ENCODE measurements around the gene AGPS.
"Not testable (repeated sequence)": the region's sequence is repeated elsewhere in the genome, so short reads cannot be mapped to it uniquely, and the experiment has no call there.

The AGPS gene

DNA sequence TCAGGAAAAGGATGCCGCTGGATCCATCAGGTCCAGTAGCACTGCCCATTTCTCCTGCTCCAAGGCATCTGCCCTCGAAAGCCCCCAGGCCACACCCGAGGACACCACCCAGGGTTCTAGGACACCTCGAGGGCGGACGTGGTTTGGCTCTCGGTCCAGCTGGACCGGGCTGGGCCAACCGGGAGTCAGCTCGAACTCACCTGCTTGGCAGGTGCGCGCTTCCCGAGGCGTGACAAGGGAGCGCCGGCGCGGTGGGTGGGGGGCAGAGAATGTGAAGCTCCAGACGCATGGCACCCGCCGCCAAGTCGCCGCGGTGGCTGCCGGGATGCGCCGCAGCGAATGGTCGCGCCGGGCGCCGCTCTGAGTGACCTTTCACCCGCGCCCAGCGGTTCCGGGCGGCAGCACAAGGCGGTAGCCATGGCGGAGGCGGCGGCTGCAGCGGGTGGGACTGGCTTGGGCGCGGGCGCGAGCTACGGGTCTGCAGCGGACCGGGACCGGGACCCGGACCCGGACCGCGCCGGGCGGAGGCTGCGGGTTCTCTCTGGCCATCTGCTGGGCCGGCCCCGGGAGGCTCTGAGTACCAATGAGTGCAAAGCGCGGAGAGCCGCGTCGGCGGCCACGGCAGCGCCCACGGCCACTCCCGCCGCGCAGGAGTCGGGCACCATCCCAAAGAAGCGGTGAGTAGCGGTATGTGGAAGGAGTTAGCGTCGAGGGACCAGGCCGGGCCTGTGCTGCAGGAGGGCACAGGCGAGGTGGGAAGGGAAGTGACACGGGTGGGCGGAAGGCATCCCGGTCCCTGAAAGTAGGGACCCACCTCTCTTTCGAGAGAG is at the start of gene AGPS:
Gene AGPS, plus strand, starts transcription at position 401 of the 830 bp plus-strand sequence. Its CDS starts 17 bp downstream, at position 418.
- peak; percentile 82 for DNase-seq (ENCODE audit: low read depth, low spot score)

DNA sequence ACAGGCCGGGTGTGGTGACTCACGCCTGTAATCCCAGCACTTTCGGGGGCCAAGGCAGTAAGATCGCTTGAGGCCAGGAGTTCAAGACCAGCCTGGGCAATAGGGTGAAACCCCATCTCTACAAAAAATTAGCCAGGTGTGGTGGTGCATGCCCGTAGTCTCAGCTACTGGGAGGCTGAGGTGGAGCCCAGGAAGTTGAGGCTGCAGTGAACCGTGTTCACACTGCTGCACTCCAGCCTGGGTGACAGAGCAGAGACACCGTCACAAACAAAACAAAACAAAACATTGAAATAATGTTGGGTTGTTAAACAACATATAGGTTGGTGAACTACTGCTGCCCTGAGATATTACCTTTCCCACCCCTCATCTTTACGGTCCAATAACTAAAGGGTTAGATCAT is 48.8 kb upstream of the AGPS start:
- DNase-seq (ENCODE audit: low read depth, low spot score) = no peak

DNA sequence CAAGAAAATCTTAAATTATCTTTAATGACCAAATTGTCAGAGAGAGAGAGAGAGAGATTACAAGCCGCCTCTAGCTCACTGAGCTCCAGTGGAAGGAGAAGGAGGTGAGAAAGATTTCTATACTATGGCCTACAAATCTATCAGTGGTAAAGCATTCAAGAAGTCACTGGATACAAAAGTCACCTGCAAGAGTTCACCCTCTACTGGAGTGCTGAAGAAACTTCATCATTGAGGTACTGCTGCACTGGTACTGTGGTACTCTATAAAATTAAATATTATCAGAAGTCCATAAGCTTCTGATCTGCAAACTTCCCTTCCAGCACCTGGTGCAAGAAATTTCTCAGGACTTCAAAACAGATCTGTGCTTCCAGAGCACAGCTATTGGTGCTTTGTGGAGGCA is 48.3 kb upstream of the AGPS start:
- no peak for DNase-seq (ENCODE audit: low read depth, low spot score)

DNA sequence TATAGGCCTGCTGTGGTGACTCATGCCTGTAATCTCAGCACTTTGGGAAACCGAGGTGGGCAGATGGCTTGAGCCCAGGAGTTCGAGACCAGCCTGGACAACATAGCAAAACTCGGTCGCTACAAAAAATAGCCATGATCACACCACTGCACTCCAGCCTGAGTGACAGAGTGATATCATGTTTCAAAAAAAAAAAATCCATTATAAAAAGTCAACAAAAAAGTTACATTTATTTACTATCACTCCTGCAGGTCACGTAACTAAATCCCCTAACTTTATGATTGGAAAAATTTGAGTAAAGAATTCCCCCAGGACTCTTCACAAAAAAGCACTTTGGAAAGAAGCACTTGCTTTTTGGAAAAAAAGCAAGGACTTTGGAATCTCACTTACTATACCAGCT is 46.4 kb upstream of the AGPS start:
- DNase-seq (ENCODE audit: low read depth, low spot score) = no peak

DNA sequence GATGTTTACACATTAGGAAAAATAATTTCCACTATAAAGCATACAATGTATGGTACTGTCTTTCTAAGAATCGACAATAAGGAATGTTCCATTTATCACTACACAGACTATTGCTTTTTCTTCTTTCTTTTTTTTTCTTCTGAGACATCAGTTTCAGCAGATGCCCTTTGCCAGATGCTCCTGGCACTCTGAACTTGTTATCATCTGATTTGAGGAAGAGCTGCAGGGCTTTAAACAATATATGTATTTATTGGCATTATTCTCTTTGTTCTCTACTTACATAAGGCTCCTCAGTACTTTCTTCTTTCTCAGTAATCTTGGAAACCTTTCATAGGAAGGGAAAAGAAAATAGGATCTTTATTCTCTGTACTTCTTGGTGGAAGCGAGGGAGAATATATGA is 45.0 kb upstream of the AGPS start:
- DNase-seq (ENCODE audit: low read depth, low spot score) = no peak

DNA sequence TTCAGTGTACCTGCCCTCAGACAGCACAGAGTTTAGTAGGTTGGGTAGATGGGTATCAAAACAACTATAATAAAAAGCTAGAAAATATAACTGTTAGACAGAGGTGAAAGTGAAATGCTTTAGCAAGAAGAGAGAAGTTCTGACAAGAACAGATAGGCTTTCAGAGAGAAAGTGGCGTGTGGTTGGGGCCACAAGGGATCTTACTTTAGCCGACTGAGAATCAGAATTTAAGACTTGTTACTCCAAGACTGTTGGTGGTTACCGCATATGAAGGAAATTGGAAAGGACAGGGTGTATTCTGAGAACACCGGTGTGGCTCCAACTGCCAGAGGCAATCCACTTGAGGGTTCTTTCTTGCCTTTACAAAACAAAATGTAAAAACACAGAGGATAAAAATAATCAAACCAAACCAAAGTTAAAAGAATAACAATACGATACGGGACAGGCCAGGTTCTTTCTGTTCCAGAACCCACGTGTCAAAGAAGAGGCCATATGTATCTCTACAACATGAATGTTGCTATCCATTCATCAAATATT is 44.4 kb upstream of the AGPS start:
- no peak for DNase-seq (ENCODE audit: low read depth, low spot score)

DNA sequence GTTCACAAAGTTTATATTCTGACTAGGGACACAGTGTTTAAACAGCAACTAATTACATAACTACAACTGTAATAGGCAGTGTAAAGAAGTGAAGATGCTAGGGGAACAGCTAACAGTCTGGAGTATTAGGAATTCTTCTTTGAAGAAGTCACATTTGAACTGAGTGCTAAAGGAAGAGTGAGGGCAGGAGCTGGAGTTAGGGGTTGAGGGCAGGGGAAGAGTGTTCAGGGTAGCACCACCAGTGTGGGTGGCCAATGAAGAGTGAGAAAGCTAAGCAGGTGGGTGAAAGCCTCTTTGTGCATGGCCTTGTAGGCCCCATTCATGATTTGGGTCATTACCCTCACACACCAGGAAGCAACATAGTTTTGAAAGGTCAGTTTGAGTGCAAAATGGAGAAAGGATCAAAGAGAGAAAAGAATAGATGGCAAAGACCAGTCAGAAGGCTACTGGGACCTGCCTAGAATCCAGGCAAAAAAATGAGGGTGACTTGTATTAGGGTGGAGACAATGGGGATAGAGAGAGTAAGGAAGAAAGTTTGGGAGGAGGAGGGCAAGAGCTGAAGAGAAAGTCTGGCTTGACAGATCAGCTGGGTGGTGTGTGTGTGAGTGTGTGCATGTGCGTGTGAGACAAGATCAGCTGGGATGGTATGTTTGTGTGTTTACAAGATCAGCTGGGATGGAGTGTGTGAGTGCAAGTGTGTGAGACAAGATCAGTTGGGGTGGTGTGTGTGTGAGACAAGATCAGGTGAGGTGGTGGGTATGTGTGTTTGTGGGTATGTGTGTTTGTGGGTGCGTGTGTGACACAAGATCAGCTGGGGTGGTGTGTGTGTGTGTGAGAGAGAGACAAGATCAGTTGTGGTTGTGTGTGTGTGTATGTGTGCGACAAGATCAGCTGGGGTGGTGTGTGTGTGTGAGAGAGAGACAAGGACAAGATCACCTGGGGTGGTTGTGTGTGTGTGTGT is 43.6 kb upstream of the AGPS start:
- DNase-seq (ENCODE audit: low read depth, low spot score) = no peak

DNA sequence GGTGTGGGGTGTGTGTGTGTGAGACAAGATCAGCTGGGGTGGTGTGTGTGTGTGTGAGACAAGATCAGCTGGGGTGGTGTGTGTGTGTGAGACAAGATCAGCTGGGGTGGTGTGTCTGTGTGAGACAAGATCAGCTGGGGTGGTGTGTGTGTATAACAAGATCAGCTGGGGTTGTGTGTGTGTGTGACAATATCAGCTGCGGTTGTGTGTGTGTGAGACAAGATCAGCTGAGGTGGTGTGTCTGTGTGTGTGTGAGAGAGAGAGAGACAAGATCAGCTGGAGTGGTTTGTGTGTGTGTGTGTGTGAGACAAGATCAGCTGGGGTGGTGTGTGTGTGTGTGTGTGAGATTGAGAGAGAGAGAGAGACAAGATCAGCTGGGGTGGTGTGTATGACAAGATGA is 41.9 kb upstream of the AGPS start:
- DNase-seq (ENCODE audit: low read depth, low spot score) = not testable (repeated sequence)

DNA sequence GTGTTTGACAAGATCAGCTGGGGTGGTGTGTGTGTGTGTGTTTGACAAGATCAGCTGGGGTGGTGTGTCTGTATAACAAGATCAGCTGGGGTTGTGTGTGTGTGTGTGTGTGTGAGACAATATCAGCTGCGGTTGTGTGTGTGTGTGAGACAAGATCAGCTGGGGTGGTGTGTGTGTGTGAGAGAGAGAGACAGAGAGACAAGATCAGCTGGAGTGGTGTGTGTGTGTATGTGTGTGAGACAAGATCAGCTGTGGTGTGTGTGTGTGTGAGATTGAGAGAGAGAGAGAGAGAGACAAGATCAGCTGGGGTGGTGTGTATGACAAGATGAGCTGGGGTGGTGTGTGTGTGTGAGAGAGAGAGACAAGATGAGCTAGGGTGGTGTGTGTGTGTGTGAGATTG is 41.5 kb upstream of the AGPS start:
- DNase-seq (ENCODE audit: low read depth, low spot score) = not testable (repeated sequence)

DNA sequence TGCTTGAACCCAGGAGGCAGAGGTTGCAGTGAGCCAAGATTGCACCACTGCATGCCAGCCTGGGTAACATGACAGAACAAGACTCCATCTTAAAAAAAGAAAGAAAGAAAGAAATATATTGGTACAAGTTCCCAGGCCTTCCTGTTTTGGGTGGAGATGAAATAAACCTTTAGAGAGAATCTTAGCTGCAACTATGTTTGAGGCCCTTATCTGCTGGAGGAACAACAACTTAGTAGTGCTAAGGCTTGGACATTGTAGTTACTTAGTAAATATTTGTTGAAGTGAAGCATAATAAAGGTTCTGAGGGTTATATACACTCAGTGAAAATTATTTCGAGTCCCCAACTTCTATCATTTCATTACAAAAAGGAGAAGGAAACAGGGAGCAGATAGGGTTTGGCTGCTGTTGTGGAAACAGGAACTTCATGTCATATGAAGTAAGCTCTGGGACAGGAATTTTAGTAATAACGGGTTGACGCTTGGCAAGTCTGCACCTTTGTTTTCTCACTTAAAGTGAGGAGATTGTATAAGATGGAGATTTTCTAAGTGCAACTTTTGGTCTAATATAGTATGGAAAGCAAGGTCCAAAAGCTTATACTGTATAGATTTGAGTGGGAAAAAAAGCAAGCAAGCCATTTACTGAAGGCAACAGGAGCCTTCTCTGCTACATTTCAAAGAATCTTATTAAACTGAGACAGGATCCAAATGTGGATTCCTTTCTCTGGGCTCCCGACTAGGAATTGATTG is 40.0 kb upstream of the AGPS start:
- DNase-seq (ENCODE audit: low read depth, low spot score) = no peak

DNA sequence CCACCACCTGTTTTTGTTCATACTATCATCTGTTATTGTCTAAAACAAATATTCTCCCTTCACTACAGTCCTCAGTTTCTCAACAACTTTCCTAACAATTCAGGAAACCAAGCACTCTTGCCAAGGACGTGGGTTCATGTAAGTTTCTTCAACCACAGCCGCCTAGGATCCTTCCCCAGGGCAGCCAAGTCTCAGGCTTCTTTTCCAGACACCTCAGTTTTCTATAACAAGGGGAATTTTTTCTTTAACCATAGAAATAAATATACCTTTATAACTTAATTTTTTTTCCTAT is 39.4 kb upstream of the AGPS start:
- no peak for DNase-seq (ENCODE audit: low read depth, low spot score)

DNA sequence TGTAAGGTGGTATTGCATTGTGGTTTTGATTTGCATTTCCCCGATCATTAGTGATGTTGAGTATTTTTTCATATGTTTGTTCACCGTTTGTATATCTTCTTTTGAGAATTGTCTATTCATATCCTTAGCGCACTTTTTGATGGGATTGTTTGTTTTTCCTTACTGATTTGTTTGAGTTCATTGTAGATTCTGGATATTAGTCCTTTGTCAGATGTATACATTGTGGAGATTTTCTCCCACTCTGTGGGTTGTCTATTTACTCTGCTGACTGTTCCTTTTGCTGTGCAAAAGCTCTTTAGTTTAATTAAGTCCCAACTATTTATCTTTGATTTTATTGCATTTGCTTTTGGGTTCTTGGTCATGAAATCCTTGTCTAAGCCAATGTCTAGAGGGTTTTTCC is 38.0 kb upstream of the AGPS start:
- not testable (repeated sequence) for DNase-seq (ENCODE audit: low read depth, low spot score)

DNA sequence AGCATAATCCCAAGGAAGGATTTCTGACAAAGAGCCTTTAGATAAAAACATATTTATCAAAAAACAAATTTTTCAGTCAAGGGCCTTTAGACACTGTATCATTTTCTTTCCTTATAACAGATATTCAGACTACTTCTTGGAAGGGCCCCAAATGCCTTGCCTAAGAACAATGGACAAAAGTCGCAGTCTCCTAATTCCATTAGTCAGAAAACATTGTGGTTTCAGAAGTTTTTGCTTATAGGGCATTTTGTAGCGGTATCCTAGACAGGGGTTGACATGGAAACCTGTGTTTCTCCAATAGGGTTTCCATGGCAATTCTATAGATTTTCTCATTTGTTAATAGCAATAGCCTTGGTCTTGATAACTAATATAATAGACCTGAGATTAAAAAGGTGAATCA is 36.7 kb upstream of the AGPS start:
- DNase-seq (ENCODE audit: low read depth, low spot score) = no peak

DNA sequence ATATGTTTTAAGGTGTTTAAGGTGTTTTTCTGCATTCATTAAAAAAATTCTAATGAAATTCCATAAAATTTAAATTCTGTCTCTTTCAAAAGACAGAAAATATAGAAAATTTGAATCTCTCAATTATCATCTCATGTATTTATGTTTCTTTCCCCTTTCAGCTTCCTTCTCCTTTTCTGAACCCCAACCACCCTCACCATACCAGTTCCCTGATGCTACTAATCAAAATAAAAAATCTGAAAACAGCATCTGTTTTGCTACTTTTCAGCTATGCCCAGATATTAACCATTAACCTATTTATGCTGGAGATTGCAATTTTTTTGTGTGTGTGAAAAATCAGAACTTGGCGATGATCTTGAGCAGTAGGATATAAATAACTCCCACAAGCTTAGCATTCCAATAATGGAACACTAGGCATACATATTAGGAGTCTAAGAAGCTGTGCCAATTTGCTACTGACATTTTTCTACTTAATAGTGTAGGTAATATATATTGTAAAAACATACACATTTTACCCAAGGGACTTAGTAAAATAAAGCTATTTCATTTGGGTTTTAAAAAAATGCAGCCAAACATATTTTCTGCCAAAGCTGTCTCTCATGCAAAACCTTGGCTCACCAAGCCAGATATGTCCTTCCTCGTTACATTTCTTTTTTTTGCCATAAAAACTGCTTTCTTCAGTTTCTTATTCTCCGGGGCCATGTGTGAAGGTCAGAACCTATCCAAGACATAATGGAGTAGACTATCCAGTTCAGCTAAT is 32.6 kb upstream of the AGPS start:
- no peak for DNase-seq (ENCODE audit: low read depth, low spot score)

DNA sequence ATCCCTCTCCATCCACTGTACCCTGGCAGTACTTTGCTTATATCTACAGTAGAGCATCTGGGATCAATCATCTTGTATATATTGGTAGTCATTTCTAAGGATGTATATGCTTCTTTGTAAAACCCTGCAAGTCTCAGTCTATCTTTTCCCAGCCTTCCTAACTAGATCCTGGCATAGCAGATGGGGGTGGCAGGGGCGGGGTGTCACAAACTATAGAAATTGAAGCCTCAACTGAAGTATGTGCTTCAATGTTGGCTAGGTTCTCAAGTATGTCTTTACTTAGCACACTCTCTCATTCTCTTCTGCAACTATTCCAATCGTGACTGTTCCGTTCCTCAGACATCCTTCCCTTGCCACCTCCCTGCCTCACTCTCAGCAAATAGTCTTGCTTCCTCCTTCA is 30.1 kb upstream of the AGPS start:
- DNase-seq (ENCODE audit: low read depth, low spot score) = no peak

DNA sequence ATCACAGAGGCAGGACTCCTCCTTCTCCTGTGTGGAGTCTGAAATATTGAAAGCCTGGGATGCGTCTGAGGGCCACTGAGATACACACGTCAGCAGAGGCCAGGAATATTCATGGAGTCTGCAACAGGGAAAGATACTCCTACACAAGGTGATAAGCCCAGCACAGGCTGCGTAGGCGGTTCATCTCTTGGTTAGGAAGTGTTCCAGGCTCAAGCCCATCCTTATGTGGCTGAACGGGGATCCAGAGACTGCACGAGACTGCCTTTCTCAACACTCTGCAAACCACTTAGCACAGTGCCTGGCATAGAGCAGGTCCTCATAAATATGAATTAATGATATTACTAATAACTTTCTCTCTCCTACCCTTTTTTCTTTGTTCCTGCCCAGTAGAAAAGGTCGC is 29.2 kb upstream of the AGPS start:
- DNase-seq (ENCODE audit: low read depth, low spot score) = no peak

DNA sequence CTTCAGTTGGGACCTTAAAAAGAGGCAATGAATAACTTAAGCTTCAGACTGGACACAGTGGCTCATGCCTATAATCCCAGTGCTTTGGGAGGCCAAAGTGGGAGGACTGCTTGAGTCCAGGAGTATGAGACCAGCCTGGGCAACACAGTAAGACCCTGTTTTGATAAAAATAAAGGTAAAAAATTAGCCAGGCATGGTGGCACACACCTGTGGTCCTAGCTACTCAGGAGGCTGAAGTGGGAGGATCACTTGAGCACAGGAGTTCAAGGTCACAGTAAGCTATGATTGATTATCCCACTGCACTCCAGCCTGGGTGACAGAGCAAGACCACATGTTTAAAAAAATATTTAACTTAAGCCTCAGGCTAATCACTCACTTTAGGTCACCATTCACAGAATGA is 26.8 kb upstream of the AGPS start:
- DNase-seq (ENCODE audit: low read depth, low spot score) = not testable (repeated sequence)

DNA sequence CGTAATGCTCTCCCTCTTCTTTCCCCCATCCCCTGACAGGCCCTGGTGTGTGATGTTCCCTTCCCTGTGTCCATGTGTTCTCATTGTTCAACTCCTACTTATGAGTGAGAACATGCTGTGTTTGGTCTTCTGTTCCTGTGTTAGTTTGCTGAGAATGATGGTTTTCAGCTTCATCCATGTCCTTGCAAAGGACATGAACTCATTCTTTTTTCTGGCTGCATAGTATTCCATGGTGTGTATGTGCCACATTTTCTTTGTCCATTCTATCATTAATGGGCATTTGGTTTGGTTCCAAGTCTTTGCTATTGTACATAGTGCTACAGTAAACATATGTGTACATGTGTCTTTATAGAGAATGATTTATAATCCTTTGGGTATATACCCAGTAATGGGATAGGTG is 24.6 kb upstream of the AGPS start:
- DNase-seq (ENCODE audit: low read depth, low spot score) = not testable (repeated sequence)

DNA sequence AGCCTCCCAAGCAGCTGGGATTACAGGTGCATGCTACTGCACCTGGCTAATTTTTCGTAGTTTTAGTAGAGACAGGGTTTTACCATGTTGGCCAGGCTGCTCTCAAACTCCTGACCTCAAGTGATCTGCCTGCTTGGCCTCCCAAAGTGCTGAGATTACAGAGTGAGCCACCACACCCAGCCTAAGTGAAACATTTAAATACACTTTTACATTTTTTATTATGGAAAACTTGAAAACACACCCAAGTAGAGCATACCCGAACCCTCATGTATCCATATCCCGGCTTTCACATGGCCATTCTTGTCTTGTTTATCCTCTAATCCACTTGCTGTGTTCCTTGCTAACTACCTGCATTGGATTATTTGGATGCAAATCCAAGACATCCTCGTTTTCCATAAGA is 13.2 kb upstream of the AGPS start:
- no peak for DNase-seq (ENCODE audit: low read depth, low spot score)

DNA sequence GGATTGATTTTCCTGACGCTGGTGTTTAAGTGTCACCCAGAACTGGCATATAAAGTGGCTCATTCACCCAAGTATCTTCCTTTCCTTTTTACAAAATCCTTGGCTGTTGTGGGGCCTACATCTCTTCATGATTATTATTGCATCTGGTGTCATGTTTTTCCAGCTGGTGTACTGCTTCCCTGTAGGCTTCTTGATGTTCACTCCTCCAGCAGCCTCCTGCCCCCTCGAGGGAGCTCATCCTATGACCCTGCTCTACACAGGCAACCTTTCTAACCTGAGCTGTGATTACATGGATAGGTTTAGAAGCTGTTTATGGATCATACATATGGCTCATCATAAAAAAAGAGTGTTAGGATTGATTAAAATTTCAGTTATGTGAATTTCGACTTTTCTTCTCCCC is 12.4 kb upstream of the AGPS start:
- DNase-seq (ENCODE audit: low read depth, low spot score) = no peak

DNA sequence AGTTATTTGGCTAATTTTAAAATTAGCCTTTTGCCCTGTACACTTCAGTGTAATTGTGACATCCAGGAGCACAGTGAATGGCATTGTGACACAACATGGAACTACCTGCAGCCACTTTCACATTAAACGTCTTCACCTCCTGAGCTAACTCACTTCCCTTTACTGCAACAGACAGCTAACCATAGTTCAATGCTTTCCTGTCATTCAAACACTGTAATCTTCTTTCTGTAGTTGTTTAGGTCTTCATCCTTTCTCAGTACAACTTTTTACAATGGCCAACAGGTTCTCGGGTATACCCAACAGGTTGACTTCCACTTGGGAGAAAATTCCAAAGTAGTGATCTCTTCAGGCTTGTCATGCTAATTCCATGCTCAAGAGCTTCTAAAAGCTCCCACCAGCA is 8.6 kb upstream of the AGPS start:
- no peak for DNase-seq (ENCODE audit: low read depth, low spot score)
